Fibroblast of lung (primary cell): ENCODE measurements around the gene SLC11A2.

ENCODE experiments used
- CTCF ChIP-seq, 2 donors: IDR thresholded peaks in 1 of 2; conservative IDR thresholded peaks in 1 of 2; 1 replicate in 1 of 2; 2 replicates in 1 of 2; pipeline ENCODE4 v1.5.1; 2011 to 2012; ENCODE audit warnings: low read length in 2 of 2, control low read depth in 1 of 2, inconsistent platforms in 1 of 2, low read depth in 1 of 2, mild to moderate bottlenecking in 1 of 2
- EZH2 ChIP-seq: IDR thresholded peaks from 2 replicates; pipeline ENCODE4 v1.5.1; 2012; ENCODE audit warnings: low read length, control low read depth, mild to moderate bottlenecking; ENCODE audit errors: missing control alignments

- TF ChIP-seq CTCF (conservative IDR thresholded peaks at IDR 0.05 in 1 of 2, IDR thresholded peaks at IDR 0.05 in 1 of 2; ENCODE audit: low read depth in 1 of 2, low read length in 2 of 2) (no peak), EZH2 (no peak)
Observed at GRCh38 chr12:51056242-51056641, 30.1 kb upstream of the SLC11A2 start.
